Measurements from ENCODE around the gene B4GAT1.
A peak's percentile ranks its signal among the peaks of the same experiment; 100 is the strongest.
"Not testable (repeated sequence)": the region's sequence is repeated elsewhere in the genome, so short reads cannot be mapped to it uniquely, and the experiment has no call there.

Gene B4GAT1

GRCh38 chr11:66335531-66336233 is 11.7 kb downstream of the B4GAT1 start:
- DNase-seq = no peak

GRCh38 chr11:66334605-66335442 is 12.6 kb downstream of the B4GAT1 start:
- no peak for DNase-seq

GRCh38 chr11:66333896-66334604 is 13.4 kb downstream of the B4GAT1 start:
- no peak for DNase-seq

- no peak for DNase-seq
Measured at GRCh38 chr11:66333220-66333877, 14.1 kb downstream of the B4GAT1 start.

- DNase-seq = no peak
Measured at GRCh38 chr11:66332371-66333219, 14.8 kb downstream of the B4GAT1 start.

GRCh38 chr11:66331542-66332370 is 15.7 kb downstream of the B4GAT1 start:
- no peak for DNase-seq

- no peak for DNase-seq
Measured at GRCh38 chr11:66330931-66331330, 16.5 kb downstream of the B4GAT1 start.

GRCh38 chr11:66329165-66329673 is 18.2 kb downstream of the B4GAT1 start:
- DNase-seq = no peak

GRCh38 chr11:66328302-66329144 is 18.9 kb downstream of the B4GAT1 start:
- DNase-seq = peak; percentile 72 to 75

GRCh38 chr11:66328031-66328301 is 19.5 kb downstream of the B4GAT1 start:
- no peak for DNase-seq

- no peak for DNase-seq
Measured at GRCh38 chr11:66327171-66328030, 20.0 kb downstream of the B4GAT1 start.

GRCh38 chr11:66326261-66327111 is 20.9 kb downstream of the B4GAT1 start:
- DNase-seq = no peak

- no peak for DNase-seq
Measured at GRCh38 chr11:66325263-66325671, 22.2 kb downstream of the B4GAT1 start.

- DNase-seq = no peak
Measured at GRCh38 chr11:66324664-66325063, 22.8 kb downstream of the B4GAT1 start.

- DNase-seq = no peak
Measured at GRCh38 chr11:66323684-66324083, 23.7 kb downstream of the B4GAT1 start.

GRCh38 chr11:66322732-66323427 is 24.5 kb downstream of the B4GAT1 start:
- DNase-seq = no peak

- no peak for DNase-seq
Measured at GRCh38 chr11:66321606-66322005, 25.8 kb downstream of the B4GAT1 start.

- DNase-seq = not testable (repeated sequence)
Measured at GRCh38 chr11:66320748-66321147, 26.7 kb downstream of the B4GAT1 start.

Data from activated CD4-positive, alpha-beta T cell treated with anti-CD3 and anti-CD28 coated beads, Interleukin-2, amount 50 U/mL, for 4 hours (primary cell).